GM10248 (cell line): ENCODE data around the gene FAM72B.
"Not testable (repeated sequence)": the region's sequence is repeated elsewhere in the genome, so short reads cannot be mapped to it uniquely, and the experiment has no call there.

Experiments
- CTCF ChIA-PET: fragments of 300-600 bp; sonication (Branson Sonifier 250); formaldehyde crosslinking; extraction: SDS; loops from one replicate; lab custom pipeline; 2021; ENCODE audit warnings: antibody characterized with exemption; lab: Yijun Ruan, JAX
- POLR2A ChIA-PET: fragments of 350-650 bp; sonication (Branson Sonifier 250); formaldehyde crosslinking; extraction: SDS; loops from one replicate; lab custom pipeline; 2020; ENCODE audit warnings: antibody characterized with exemption; lab: Yijun Ruan, JAX
- DNase-seq: peaks from one replicate; pipeline ENCODE4 v3.0.0; 2012; ENCODE audit errors: extremely low spot score

FAM72B gene

DNA sequence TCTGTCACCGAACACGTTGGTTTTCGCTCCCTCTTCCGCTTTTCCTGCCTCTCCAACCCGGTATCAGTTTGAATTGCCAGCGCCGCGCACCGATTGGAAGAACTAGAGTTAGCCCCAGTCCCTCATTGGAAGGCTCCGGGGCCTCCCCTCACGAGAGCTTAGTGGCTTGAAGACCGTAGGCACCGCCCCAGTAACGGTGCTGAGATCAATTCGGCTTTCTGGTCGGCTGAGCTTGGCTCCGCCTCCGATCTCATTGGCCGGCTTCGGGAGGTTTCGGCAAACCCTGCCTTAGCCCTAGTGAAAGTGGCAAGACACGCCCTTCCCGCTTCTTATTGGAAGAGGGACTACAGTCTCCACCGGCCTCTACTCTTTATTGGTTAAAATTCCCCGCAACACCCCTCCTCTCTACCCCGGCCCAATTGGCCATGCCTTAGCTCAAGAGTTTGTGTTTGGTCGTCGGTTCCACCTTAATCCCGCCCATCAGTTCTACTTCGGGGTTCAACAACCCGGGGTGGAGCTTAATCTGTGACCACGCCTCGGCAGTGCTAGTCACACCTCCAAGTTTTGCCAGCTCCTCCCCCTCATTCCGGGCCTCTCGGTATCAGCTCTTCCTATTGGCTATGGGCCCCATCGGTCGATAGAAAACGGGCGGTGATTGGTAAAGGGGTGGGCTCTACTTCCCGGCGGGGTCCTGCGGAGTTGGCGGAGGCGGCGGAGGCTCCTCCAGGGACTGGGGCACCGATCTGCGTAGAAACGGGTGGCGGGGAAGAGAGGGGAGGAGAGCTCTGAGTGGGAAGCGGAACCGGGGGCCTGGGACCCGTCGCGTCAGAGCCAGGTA lies at the start of gene FAM72B, which contains the start of gene SRGAP2C:
Gene FAM72B (minus strand): TSS at position 51 of the 838 bp plus-strand sequence. CDS start 851 bp downstream, outside the sequence.
Gene SRGAP2C (plus strand): TSS at position 686 of the 838 bp plus-strand sequence. CDS start 2,472 bp downstream, outside the sequence.
- CTCF ChIA-PET, DNase-seq, POLR2A ChIA-PET: not testable (repeated sequence)

DNA sequence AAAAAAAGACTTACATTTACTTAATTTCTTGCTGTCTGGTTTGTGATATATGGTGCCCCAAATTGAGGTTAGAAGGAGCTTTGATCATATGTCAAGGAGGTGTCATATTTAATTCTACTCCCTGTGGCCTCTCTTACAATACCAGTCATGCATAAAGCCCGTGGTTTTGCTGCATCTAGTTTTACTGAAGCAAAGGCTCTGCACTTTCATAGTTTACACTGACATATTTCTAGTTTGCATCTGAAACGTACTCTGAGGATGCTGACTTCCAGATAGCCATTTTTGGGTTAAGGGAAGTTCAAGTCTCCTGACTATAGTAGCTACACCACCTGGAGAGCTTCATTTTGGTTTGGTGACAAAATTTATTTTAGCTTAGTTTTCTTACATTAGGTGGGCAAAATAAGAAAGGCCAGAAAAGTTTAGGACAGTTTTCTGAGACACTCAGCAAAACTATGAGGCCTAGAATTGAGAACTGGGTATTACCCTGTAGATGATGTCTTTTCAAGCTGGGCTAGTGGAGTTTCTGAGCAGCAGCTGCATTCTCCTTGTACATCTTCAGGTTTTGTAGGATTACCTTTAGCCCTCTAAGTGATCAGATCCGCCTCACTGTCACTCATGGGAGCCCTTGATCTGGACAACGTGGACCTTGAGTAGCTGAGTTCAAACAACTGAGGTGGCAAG lies 48.4 kb upstream of the FAM72B start:
- DNase-seq, CTCF ChIA-PET, POLR2A ChIA-PET: not testable (repeated sequence)

DNA sequence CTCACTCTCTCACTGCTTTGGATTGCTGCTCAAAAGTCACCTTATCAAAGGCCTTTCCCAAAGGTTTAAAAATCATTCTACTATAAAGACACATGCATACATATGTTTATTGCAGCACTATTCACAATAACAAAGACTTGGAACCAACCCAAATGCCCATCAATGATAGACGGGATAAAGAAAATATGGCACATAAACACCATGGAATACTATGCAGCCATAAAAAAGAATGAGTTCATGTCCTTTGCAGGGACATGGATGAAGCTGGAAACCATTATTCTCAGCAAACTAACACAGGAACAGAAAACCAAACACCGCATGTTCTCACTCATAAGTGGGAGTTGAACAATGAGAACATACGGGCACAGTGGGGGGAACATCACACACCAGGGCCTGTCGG lies 46.5 kb upstream of the FAM72B start:
- DNase-seq, POLR2A ChIA-PET, CTCF ChIA-PET: not testable (repeated sequence)

DNA sequence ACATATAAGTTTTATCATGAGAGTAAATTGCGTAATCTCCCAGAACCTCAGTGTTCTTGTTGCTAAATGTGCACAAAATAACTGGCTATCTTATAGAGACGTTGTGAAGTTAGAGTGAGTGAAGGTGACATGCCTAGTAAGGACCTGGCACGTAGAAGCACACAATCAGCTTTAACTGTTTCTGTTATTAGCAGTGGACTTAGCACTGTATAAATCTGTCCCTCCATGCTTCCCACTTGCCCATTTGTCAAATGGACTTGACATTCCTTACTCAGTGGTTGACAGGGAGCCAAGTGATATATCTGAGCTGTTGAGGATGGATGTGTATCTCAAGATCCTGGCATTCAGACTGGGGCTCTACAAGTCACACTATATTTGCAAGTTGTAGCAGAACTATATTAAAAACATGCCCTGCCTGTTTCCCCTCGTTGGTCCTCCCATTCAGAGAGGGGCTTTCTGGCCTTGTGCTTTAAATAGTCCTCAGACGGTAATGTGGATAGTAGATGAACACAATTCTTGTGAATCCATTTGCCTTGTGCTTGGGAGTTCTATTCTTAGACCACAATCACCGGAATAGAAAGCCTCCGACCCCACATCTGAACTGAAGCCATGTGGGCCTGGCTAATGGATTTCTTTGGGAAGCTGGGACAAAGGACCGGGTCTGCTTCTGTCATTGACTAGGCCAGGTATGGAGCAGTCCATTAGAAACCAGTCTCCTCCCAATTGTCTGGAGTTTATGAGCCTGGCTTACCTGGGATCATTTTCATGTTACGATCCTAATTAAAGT lies 43.6 kb upstream of the FAM72B start:
- POLR2A ChIA-PET, CTCF ChIA-PET, DNase-seq: not testable (repeated sequence)

DNA sequence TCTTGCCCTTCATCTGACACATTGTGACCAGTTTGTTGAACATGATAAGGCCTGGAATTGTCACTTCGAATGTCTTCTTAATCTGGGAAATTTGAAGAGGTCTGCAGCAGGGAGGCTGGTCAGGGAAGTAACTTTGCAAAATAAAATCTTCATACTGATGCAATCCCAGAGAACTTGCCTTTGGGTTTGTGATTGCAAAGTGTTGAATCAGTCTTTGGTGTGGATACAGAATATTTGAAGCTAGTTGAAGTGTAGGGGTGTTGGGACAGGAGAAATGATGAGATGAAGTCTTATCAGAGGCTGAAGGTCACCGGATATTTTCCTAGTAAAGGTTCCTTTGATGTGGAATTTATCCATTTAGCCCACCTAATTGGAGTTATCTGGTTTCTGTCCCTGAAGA lies 42.8 kb upstream of the FAM72B start:
- POLR2A ChIA-PET: not testable (repeated sequence)

DNA sequence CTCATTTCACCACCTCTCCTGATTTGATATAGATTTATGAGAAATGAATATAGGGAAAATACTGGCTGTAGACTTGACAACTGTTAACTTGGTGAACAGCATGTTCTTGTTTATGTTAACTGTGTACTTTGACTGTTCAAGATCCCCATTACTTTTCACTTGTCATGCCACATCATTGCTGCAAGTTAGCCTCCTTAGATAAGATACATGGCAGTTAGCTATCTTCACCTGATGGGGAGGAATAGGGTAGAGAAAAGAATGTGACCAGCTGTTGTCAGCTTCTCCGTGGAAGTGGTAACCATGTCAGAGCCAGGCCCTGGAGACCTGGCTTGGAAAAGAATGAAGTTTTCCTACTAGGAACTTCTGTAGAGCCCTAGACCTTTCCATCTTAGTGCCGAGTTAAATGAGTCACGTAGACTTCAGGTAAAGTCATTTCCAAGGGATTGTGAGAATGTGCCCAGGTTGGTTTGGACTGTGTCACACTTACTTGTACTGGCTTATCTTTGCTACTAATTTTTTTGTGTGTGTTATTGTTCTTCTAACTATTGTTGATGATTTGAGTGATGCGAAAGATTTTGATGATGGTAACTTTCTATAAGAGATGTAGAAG lies 42.3 kb upstream of the FAM72B start:
- POLR2A ChIA-PET, CTCF ChIA-PET, DNase-seq: not testable (repeated sequence)

More for the DNA sequence above, 42.8 kb upstream of the FAM72B start:
- CTCF ChIA-PET, DNase-seq: not testable (repeated sequence)

DNA sequence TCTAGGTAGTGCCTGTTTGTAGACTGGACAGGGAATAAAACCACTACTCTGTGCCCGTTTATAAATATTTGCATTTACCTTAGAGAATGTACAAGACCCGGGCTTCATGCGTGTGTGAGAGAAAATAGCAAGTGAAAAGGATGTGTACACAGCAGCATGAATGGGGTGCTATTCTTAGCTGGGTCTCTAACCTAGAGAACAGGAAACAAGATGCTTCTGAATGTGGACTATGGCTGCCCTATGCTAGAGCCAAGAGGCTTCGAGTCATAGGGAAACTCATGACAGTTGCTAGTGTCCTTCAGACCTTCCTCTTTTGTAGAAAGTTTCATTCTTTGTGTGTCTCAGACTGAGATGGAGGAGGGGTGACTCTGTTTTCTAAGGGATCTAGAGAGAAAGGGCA lies 40.6 kb upstream of the FAM72B start:
- POLR2A ChIA-PET, CTCF ChIA-PET, DNase-seq: not testable (repeated sequence)

DNA sequence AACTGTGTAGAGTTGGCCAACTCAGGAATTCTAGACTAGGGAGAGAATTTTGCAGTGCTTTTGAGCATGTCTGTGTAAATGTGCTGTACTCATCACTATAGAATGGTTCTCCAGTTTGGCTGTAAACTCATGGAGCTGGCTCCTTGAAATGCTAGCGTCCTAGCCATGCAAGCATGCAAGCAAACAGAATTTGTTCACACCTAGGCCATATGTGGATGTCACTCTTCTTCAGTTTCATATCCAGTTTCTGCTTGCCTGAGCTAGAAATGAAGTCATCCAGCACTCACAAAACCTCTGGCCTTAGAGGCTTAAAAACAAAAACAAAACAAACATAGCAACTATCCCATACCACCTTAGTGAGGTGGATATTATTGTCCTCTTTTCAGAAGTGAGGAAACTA lies 37.6 kb upstream of the FAM72B start:
- CTCF ChIA-PET, DNase-seq, POLR2A ChIA-PET: not testable (repeated sequence)

DNA sequence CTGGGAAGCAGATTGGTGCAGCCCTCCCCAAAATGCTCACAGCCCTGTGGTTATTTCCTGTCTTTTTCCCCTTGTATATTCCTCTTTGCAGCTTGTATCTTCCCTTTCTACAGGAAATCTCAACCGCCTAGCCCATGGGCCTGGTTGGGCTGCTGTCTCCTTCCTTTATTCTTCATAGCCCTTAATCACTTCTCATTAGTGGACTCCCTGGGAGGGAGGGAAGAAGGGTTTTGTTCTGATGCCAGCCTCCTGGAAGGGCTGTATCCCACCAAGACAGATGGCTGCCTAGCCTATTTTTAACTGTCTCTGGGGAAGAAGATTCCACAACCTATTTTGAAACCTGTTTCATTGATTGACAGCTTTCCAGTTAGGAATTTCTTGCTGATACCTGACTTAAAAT lies 32.5 kb upstream of the FAM72B start:
- CTCF ChIA-PET, DNase-seq, POLR2A ChIA-PET: not testable (repeated sequence)

DNA sequence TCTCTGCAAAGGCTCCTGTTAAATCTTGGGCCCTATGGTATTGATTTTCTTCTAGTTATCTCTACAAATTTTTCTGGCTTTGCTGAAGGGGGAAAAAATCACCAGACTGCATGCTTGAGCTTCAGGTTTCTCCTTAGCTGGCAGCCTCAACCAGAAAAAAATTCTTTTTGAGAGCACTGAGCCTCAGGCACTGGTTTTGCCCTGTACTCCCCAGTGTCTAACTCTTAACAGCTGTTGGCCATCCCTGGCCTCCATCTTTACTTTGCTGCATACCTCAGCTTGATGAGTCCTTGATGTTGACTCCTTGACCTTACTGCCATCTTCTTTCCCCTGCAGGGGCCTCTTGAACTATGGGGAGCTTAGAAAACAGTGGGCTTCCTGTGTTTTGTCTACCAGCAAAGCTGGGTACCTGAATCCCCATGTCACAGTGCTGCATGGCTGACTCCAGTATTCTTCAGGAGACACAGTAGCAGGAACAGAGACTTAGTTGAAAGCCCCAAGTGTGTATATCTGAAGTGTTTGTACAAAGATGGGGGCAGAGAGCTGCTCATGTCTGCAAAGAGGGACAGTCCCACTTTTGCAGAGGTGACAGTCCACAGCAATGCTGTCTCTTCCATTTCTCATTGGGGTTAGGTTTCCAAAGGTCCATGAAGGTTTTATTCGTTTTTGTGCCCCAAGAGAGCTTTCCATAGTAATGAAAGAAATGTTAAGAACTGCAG lies 31.7 kb upstream of the FAM72B start:
- CTCF ChIA-PET, DNase-seq, POLR2A ChIA-PET: not testable (repeated sequence)

DNA sequence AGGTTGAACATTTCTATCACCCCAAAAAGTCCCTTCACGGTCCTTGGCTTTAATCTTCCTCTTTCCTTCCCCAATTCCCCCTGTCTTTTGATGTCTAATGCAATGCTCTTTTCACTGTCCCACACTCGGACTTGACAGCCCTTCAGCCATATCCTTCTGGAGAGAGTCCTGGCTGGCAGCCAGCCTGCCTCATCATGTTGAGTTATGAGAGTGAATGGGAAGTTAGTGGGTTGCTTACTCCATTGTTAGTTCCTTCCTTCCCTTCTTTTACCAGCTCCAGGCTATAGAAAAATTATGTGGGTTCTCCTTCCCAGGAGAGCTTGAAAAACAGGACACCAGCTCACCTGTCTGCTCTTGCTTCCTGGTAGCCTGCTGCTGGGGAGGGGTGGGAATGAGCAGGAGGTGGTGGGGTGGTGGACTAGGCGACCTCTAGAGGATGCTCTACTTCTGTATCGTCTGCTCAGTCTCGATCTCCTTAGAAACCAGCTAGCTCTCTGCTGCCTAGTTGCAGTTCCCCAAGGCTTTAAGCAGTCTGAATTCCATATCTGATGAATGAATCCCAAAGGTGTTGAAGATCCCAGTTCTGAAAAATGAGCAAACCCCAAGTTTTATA lies 30.5 kb upstream of the FAM72B start:
- POLR2A ChIA-PET, CTCF ChIA-PET: not testable (repeated sequence)

DNA sequence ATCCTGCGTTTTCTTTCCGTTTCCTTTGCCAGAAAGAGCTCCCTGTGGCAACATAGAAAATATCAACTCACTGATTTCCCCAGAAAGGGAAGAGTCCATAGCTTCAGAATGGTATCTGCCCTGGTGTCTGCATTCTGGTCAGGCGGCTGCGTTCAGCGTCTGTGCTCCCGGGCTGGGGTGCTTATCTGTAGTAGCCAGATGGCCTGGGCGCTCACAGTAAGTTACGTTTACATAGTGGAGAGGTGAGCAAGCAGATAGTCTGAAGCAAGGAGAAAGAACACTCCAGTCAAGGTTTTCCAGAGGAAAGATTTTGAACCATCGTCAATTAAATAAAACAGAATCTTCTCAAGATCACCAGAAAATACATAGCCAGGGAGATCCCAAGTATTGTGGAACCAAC lies 29.4 kb upstream of the FAM72B start:
- CTCF ChIA-PET, DNase-seq, POLR2A ChIA-PET: not testable (repeated sequence)

More for the DNA sequence above, 30.5 kb upstream of the FAM72B start:
- DNase-seq: not testable (repeated sequence)

DNA sequence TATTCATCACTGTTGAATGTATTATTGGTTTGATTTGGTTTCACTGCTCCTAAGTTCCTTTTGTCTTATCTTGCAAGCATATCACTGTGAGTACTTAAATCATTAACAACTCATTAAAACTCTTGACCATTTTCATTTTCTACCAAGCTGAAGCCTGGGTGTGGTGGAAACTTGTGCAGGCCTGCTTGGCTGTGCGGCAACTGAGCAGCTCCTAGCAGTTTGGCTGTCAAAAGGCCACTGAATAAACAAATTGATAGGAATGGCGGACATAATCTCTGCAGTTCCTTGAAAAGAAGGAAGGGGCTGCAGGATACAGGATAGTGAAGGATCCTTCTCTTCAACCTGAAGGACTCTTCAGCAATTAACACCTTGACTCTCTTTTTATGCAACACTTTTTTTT lies 26.6 kb upstream of the FAM72B start:
- DNase-seq, CTCF ChIA-PET, POLR2A ChIA-PET: not testable (repeated sequence)

DNA sequence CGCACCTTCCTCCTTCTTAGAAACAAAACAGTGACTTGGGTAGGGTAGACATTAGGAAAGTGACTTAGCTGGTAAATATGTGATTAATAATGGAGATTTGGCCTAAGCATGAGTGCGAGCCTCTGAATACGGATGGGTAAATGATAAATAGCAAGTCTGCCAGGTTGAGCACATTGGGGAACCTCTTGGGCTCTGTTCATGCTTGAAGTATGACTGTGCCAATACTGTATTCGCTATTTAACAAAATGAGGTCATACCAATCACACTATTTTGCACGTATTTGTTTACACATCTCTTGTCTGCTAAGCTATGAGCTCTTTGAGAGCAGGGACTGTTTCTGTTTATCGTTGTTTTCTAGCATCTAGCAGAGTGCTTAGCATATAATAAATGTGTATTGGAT lies 24.2 kb upstream of the FAM72B start:
- DNase-seq, POLR2A ChIA-PET, CTCF ChIA-PET: not testable (repeated sequence)

DNA sequence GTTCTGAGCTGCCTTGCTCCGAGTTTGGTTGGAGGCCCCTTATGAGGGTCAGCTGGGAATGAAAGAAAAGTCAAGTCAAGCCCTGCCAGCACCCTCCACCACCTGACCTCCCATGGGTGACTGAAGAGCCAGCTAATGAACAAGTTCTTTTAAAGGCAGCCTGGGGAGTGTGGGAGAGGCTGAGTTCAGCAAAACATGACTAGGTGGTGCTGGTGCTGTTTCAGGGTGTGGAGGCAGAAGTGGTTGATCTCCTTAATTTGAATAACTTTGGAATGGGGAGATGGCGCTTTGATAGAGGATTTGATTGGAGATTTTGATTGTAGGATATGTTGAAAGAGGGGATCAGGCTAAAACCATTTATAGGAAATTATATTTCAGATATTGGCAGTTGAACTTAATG lies 23.2 kb upstream of the FAM72B start:
- POLR2A ChIA-PET, CTCF ChIA-PET, DNase-seq: not testable (repeated sequence)

DNA sequence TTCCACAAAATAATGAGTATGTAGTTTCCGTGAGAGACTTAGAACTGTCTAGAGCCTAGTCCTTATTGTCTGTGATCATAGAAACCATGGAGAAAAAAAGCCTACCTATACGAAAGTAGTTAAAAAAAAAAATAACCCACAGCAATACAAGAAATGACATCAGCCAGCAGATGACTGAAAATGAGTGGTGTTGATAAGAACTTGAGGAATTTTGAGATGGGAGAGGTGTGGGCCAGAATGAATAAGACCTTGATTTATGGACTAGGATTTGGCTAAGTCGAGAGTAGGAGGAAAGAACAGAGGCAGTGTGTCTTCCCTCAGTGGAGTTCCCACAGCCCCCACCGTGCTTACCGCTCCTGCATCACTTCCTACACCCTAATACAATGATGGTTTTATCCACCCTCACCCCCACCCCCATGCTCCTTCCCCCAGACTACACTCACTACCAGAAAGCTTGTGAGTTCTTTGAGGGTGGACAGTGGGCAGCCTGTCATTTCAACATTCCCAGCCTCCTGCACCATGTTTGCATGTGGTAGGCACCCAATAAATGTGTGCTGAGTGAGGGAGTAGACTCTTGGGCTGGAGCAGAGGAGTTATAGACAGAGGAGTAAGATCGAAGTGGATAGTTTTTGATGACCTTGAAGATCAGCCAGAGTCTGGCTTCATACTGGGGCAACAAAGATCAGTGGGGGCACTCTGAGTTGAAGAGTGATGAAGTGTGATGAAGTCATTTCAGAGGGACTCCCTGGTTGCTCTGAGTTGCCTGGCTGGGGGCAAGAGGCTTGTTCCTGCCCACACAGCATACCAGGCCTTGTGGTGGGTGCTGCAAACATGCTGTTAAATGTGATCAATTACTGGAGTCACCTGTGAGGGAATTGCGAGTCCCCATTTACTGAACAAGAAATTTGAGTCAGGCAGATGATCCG lies 21.9 kb upstream of the FAM72B start:
- POLR2A ChIA-PET, CTCF ChIA-PET, DNase-seq: not testable (repeated sequence)
